Inflammatory macrophage treated with lipopolysaccharide for 1 hour (primary cell): ENCODE data around the gene CCDC8.
A peak's percentile ranks its signal among the peaks of the same experiment; 100 is the strongest.
"Not testable (repeated sequence)": the region's sequence is repeated elsewhere in the genome, so short reads cannot be mapped to it uniquely, and the experiment has no call there.

Experiments used
- DNase-seq, 2 donors: peaks; one replicate each; pipeline ENCODE4 v3.0.0-alpha.2; 2020 to 2022

Gene CCDC8, protein sequence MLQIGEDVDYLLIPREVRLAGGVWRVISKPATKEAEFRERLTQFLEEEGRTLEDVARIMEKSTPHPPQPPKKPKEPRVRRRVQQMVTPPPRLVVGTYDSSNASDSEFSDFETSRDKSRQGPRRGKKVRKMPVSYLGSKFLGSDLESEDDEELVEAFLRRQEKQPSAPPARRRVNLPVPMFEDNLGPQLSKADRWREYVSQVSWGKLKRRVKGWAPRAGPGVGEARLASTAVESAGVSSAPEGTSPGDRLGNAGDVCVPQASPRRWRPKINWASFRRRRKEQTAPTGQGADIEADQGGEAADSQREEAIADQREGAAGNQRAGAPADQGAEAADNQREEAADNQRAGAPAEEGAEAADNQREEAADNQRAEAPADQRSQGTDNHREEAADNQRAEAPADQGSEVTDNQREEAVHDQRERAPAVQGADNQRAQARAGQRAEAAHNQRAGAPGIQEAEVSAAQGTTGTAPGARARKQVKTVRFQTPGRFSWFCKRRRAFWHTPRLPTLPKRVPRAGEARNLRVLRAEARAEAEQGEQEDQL

DNA sequence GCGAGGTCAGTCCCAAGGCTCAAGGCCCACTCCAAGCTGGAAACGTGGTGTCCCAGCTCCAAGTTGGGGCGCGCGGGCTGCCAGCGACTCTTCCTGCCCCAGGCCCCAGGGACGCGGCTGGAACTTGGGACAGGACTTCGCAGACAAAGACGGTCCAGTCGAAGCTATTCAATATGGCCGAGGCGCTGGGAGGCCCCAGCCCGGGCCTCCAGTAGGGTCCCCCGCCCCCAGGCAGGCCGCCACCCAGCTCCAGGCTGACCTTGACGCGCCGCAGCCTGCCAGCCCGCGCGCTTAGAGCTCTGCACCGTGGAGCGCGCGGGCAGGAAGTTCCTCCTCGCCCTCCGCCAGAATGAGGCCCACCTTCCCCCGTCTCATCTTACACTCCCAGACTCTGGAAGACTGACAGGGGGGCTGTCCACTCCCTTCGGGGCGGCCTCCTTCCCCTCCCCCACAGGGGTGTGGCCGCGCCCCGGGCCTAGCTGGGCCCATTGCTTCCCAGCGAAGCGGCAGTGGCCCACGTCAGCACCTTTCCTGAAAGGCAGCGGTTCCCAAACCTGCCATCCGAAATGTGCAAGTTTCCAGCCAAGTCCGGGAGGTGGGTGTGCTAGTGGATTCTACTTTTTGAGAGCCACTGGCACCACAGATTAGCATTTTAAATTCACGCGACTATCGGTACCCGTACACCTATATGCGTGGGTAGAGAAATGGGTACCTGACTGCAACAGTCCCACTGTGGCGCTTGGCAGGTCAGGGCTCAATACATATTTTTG lies at the start of gene CCDC8:
Gene CCDC8 (minus strand): TSS at position 303 of the 770 bp plus-strand sequence. CDS start 754 bp downstream, outside the sequence.
- no peak for DNase-seq

DNA sequence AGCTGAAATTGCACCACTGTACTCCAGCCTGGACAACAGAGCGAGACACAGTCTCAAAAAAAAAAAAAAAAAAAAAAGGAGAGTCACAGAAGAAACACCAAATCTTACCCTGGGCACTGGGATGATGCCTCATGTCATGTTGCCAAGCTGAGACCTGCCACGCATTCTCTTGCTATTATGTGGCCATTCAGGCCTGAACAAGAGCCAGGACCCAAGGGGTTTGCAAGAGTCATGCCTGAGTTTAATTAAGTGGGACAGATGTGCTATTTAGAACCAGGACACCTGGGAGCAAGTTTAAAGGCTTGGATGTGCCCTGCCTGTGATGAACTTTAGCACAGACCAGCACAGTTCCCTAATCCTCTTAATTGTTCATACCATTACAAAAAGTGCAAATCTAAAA lies 48.2 kb upstream of the CCDC8 start:
- DNase-seq = no peak

DNA sequence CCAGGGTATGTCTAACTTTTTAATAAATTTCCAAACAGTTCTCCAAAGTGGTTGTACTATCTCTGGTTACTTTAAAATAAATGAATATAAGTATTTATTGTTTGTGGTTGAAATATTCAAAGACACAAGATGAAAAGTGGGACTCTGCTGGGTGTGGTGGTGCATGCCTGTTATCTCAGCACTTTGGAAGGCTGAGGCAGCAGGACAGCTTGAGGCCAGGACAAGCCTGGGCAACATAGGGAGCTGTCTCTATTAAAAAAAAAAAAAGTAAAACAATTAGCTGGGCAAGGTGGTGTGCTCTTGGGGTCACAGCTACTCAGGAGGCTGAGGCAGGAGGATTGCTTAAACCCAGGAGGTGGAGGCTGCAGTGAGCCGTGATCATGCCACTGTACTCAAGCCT lies 47.6 kb upstream of the CCDC8 start:
- no peak for DNase-seq

DNA sequence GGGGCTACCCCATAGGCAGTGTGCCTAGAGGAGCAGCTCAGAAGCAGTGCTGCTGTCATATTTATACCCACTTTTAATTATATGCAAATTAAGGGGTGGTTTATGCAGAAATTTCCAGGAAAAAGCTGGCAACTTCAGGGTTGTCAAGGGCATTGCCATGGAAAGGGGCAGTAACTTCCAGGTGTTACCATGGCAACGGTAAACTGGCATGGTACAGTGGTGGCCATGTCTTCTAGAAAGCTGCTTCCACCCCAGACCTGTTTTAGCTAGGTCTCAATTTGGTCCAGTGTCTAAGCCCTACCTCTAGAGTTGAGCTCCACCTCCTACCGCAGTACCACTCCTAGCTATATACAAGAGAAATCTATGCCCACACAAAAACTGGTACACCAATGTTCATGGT lies 46.7 kb upstream of the CCDC8 start:
- DNase-seq = no peak

DNA sequence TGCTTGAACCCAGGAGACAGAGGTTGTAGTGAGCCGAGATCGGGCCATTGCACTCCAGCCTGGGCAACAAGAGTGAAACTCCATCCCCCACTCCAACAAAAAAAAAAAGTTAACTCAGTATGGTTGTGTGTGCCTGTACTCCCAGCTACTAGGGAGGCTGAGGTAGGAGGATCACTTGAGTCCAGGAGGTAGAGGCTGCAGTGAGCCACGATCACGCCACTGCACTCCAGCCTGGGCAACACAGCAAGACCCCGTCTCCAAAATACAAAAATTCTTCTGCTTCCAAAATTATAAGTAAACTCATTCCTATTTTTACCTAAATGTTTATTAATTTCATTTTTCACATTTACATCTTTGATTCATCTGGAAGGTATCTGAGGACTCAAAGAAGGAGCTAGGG lies 43.6 kb upstream of the CCDC8 start:
- no peak for DNase-seq

DNA sequence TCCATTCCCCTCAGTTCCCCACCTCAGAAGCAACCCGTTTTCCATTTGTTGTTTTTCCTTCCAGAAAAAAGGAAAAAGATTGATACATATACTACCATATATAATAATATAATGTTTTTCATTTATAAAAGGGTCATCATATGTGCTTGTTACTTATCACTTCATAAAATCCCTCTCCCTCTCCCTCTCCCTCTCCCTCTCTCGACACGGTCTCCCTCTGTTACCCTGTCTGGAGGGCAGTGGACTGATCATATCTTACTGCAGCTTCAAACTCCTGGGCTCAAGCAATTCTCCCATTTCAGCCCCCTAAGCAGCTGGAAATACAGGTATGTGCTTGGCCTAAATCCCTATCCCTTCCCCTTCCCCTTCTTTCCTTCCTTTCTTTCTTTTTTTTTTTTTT lies 40.9 kb upstream of the CCDC8 start:
- DNase-seq = no peak

DNA sequence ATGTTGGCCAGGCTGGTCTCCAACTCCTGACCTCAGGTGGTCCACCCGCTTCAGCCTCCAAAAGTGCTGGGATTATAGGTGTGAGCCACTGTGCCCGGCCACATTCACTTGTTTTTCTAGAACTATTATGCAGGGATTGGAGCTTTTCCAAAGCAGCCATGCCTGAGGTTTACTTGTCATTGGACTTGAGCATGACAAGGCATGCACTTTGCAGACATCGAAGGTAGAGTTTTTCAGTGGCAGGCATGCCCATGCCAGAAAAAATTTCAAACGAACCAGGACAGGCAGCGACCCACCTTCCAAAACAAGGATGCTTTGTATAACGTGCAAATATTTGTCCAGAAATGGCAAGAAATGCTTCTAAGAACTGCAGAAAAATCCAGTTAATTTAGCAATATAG lies 40.3 kb upstream of the CCDC8 start:
- no peak for DNase-seq

DNA sequence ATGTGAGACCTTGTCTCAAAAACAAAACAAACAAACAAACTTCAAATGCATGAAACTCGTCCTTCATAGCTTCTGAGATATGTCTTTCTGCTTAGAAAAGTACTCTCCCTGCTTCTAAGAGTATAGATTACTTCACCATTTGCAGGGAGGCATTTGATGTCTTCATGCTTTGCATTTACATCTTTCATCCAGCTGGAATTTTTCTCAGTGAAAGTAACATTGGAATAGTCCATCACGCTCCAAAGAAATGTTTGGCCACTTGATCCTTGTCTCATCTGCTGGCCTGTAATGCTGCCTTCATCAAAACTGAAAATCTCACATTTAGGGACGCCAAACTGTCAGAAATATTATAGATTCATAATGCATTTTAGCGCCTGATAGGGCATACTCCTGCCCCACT lies 38.8 kb upstream of the CCDC8 start:
- DNase-seq = no peak

DNA sequence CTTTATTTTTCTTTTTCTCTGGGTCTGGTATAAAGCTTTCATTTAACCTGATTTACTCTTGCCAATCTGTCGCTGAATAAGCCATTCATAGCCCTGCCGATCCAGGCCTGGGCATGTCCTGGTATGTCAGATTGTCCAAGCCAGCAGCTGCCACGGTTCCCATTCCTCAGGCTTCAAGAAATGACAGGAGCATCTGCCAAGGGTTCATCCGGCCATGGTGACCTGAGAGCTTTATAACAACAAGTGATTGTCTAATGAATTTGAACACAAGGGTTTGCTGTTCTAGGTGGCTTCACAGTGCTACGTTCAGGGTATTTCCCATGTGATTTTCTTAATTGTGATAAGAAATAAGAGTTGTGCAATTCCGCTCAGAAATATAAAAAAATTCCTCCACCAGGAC lies 38.0 kb upstream of the CCDC8 start:
- DNase-seq = no peak

DNA sequence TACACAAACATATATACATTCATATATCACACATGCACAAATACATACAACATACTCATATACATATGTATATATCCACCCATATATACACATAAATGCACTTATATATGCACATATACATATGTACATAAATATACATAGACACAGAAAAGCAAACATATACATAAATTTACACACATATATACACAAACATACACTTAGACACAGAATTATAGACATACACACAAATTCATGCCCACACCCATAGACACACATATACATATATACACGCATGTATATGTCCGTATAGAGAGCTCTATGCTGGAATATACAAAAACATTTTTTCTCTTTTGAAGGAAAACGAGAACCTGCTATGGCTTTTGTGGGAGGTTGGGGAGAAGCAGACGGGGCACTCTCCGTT lies 37.4 kb upstream of the CCDC8 start:
- DNase-seq = no peak

DNA sequence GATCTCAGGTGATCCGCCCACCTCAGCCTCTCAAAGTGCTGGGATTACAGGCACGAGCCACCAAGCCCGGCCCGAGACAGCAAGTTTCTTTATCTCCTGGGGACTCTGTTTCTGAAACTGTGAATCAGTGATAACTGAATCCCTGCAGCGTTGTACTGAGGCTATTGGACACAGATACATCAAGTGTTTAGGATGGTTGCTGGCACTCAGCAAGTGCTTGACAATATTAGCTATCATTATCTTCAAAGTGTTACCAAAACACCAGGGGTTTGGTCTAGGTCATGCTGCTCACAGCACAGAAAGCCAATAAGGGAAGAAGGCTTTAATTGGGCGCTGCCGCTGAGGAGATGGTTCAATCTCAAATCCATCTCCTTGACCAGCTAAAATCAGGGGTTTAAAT lies 35.9 kb upstream of the CCDC8 start:
- DNase-seq = no peak

DNA sequence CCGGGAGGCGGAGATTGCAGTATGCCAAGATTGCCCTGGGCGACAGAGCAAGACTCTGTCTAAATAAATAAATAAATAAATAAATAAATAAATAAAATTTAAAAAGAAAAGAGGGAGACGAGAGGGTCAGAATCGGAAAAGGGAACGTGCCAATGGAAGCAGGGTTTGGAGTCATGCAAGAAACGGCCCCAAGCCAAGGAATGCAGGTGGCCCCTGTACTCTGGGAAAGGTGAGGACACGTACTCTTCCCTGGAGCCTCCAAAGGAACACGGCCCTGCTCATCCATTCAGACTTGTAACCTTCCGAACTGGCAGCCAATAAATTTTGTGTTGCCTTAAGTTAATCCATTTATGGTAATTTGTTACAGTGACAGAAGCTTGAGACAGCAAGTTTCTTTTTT lies 35.2 kb upstream of the CCDC8 start:
- no peak for DNase-seq

DNA sequence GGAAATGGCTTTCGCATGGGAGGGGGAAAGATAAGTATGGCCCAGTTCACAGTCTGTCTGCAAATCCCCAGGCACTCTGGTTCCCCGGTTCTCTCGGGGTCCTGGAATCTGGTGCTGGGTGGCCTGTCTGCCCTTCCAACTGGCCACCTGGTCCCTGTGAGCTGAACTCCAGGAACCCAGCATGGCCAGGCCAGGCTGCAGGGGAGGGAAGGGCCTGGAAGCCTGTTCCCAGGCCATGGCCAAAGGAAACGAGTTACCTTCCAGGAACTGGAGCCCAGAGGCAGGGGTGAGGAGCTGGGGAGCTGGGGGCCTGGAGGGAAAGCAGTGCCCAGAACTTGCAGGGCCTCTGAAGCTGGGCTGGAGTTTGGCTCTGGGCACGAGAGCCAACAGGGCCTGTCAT lies 34.5 kb upstream of the CCDC8 start:
- DNase-seq = no peak

DNA sequence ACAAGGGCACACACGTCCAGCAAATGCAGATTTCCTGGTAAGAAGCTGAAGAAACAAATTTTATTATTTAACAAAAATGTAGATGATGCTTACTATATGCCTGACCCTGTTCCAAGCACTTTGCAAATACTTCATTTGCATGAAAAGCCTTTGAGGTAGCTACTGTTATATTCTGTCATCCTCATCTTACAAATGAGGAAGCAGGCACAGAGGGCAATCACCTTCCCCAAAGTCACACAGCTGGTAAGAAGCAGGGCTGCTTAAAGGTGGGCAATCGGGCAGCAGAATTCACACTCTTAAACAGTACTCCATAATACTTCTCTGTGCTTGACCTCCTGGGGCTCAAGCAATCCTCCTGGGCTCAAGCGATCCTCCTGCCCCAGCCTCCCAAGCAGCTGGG lies 33.6 kb upstream of the CCDC8 start:
- no peak for DNase-seq

DNA sequence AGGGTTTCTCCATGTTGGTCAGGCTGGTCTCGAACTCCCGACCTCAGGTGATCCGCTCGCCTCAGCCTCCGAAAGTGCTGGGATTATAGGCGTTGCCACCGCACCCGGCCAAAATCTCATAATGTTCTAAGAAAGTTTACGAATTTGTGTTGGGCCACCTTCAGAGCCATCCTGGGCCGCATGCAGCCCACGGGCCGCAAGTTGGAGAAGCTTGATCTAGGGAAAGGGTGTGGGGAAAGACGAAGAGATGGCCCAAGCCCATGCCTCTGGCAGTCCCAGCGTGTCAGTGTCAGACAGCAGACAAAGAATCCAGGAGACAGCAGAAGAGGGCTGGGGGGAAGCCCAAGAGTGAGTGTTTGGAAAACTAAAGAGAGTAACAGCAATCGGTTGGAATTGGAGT lies 32.7 kb upstream of the CCDC8 start:
- DNase-seq = no peak

DNA sequence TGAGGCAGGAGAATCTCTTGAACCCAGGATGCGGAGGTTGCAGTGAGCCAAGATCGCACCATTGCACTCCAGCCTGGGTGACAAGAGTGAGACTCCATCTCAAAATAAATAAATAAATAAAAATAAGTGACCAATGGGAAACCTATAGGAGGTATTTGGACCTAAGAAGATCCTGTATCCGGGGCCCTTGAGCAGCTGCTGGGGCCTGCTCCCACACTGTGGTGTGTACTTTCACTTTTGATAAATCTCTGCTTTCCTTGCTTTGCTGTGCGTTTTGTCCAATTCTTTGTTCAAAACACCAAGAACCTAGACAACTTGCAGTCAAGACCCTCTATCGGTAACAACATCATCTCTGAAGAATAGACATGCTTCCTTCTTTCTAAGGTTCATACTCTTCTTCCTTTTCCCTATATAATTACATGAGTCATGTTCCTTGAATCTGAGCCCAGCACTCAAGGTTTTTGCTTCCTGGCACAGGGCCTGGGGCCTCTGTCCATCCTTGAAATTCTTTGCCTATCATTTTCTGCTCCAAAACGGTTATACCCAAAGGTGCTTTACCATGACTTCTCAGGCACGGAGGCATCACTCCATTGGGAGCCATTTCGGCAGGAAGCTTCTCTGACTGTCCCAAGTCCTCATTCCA lies 29.6 kb upstream of the CCDC8 start:
- no peak for DNase-seq

DNA sequence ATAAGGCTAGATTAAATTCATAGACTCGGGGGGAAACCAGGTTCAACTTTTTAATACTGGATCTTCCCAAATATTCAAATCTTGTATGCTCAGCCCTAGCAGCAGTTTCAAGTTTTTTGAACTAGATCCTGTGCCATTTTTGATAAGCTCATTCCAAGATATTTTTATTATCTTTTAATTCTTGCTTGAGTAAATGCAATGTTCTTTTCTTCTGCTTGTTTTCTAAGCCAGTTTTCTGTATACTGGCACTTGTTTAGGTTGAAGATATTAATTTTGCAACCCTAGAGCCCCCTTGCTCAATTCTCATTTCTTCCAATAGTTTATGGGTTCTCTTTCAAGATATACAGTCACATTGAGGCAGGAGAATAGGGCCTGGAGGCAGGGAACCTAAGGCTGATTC lies 28.5 kb upstream of the CCDC8 start:
- DNase-seq = no peak

DNA sequence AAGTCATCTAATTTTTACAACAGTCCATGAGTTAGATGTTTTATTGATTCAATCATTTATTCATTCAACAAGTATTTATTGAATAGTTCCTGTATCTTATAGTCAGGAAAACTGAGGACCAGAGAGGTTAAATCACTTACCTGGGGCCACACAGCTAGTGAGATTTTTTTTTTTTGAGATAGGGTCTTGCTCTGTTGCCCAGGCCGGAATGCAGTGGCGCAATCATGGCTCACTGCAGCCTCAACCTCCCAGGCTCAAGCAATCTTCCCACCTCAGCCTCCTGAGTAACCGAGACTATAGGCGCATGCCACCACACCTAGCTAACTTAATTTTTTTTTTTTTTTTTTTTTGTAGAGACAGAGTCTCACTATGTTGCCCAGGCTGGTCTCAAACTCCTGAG lies 22.3 kb upstream of the CCDC8 start:
- not testable (repeated sequence) for DNase-seq

DNA sequence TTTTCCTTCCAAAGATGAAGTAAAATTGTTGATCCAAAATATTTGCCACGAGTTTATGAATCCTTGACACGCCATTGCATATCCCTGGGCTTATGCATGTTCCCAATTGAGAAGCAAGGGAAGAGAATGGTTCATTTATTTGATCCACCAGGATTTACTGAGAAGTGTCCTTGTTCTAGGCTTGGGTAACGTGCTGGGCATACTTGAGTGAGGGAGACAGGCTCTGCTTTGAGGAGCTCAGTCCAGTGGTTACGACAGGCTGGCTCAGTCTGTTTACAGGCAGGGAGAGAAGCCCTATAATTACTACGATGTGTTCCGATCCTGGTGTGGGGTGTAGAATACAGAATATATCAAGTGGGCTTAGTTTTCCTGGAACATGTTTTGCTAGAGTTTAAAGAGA lies 21.6 kb upstream of the CCDC8 start:
- no peak for DNase-seq

DNA sequence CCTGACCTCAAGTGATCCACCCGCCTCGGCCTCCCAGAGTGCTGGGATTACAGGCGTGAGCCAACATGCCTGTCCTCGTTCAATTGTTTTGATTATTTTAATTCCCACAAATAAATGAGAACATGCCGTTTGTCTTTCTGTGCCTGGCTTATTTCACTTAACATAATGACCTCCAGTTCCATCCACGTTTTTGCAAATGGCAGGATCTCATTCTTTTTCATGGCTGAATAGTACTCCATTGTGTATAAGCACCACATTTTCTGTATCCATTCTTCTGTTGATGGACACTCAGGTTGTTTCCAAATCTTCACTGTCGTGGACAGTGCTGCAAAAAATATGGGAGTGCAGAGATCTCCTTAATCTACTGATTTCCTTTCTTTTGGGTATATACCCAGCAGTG lies 20.1 kb upstream of the CCDC8 start:
- DNase-seq = not testable (repeated sequence)

DNA sequence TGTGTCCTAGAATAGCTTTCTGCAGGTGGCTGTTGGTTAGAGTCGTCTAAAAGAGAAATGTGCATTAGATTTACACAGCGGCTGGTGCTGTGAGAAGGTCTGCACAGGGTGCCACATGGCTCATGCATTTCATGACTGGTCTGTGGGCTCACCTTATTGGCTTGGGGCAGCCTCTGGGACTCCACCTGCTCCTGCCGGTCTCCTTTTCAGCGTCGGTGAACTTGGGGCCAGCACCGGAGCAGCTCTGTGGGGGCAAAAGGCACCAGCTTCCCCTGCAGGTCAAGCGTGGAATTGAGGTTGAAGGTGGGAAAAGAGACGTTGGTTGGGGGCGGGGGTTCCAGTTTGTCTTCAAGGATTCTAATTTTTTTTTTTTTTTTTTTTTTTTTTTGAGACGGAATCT lies 18.5 kb upstream of the CCDC8 start:
- DNase-seq = no peak

DNA sequence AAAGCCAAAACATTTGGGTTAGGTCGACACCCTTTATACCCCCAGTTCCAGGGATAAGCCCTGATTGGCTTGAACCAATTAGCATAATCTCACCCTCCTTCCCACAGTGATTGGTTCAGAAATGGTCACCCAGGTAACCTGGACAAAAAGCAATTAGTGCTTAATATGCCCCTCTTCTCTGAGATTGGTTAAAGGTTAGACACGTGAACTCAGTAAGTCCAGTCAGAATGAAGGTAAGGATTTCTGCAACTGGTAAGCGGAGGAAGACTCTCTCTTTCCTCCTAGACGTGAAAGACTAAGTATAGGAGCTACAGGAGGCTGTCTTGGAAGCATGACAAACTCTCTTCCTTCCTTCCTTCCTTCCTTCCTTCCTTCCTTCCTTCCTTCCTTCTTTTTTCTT lies 16.6 kb upstream of the CCDC8 start:
- DNase-seq = no peak

DNA sequence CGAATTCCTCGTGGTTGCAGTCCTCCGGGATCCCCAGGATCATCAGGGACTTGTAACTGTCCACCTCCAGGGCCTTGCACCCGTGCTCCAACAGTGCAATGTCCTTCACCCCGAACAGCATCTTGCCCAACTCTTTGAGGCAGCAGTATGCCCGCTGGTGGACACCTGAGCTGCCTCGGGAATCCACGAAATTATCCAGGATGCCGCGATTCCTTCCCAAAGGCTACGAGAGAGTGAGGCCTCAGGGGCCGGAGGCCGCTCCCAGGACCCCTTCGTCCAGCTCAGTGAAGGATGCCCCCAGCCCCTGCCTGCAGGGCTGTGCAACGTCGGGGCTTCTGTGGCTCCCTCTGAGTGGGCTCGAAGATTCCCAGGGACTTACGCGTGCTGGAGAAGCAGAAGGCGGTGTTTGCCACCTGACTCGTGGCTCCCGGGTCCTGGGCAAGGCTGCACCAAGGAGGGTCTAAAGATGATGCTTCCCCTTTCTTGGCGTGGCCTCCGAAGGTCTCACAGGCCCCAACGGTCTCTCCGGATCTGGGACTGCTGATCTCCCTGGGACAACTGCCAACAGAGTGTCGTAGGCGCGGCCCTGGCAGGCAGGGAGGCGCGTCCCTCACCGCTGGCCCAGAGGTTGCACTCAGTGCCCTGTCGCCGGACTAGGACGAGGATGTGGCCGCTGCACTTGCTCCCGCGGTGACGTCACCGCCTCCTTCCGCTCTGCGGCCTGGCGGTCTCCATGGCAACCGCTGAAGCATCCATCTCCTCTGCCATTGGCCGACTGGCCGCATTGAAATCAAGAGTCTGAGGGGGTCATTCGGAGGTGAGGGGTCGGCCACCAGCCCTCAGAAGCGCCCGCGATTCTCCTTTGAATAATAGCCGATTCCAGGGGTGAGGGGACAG lies 15.1 kb upstream of the CCDC8 start, which contains the start of gene PNMA8C:
Gene PNMA8C (minus strand): TSS at position 698 of the 897 bp plus-strand sequence. CDS start 577 bp downstream, at position 121.
- DNase-seq = peak; percentile 37 to 63
